Common myeloid progenitor, CD34-positive (primary cell): ENCODE data around the gene HOXC10.

Experiments used
- CTCF ChIA-PET: fragments of 350-600 bp; sonication (Branson Sonifier 250); formaldehyde crosslinking; loops from one replicate; lab custom pipeline; 2021; ENCODE audit warnings: antibody characterized with exemption; lab: Charles Lee
- POLR2A ChIA-PET: fragments of 350-600 bp; sonication (Branson Sonifier 250); formaldehyde crosslinking; loops from one replicate; lab custom pipeline; 2021; ENCODE audit warnings: antibody characterized with exemption; lab: Charles Lee
- DNase-seq, 3 donors: peaks; one replicate each; pipeline versions ENCODE4 v3.0.0 to v3.0.0-alpha.2; 2013
- H3K27ac ChIP-seq, 2 experiments: 1 replicate in 1 of 2; 2 replicates in 1 of 2; pipeline ENCODE4 v1.7.0; 2013; ENCODE audit warnings: inconsistent platforms in 2 of 2, low read length in 2 of 2, mild to moderate bottlenecking in 2 of 2, low read depth in 1 of 2, moderate library complexity in 1 of 2; ENCODE audit not compliant: severe bottlenecking in 2 of 2, insufficient read depth in 1 of 2, poor library complexity in 1 of 2
- H3K27me3 ChIP-seq, 5 experiments: replicated peaks in 2 of 5; 1 replicate in 3 of 5; 2 replicates in 2 of 5; pipeline versions ENCODE4 v1.6.1 to v1.7.0; 2013; ENCODE audit warnings: low read length in 4 of 5, mild to moderate bottlenecking in 2 of 5, moderate library complexity in 2 of 5, inconsistent platforms in 1 of 5; ENCODE audit not compliant: insufficient read depth in 5 of 5, control insufficient read depth in 4 of 5
- H3K36me3 ChIP-seq, 4 experiments: 1 replicate in 2 of 4; 2 replicates in 2 of 4; pipeline versions ENCODE4 v1.6.1 to v1.7.0; 2013; ENCODE audit warnings: low read length in 3 of 4, control low read depth in 1 of 4, mild to moderate bottlenecking in 1 of 4; ENCODE audit not compliant: control insufficient read depth in 4 of 4, insufficient read depth in 4 of 4
- H3K4me1 ChIP-seq, 4 experiments: 1 replicate in 3 of 4; 2 replicates in 1 of 4; pipeline versions ENCODE4 v1.6.1 to v1.7.1; 2013; ENCODE audit warnings: low read length in 3 of 4, mild to moderate bottlenecking in 3 of 4, control low read depth in 1 of 4, inconsistent platforms in 1 of 4, moderate library complexity in 1 of 4; ENCODE audit not compliant: control insufficient read depth in 4 of 4, insufficient read depth in 4 of 4; ENCODE audit errors: control extremely low read depth in 1 of 4
- H3K4me3 ChIP-seq, 7 experiments: 1 replicate in 4 of 7; 2 replicates in 3 of 7; pipeline versions ENCODE4 v1.5.1 to v1.7.0; 2013; ENCODE audit warnings: mild to moderate bottlenecking in 7 of 7, low read length in 6 of 7, moderate library complexity in 6 of 7, inconsistent platforms in 2 of 7, low read depth in 2 of 7, control low read depth in 1 of 7; ENCODE audit not compliant: insufficient read depth in 4 of 7, control insufficient read depth in 1 of 7; ENCODE audit errors: extremely low read depth in 1 of 7
- H3K9me3 ChIP-seq, 5 experiments: 1 replicate in 4 of 5; 2 replicates in 1 of 5; pipeline versions ENCODE4 v1.6.1 to v1.7.1; 2013; ENCODE audit warnings: low read length in 4 of 5, mild to moderate bottlenecking in 2 of 5, inconsistent platforms in 1 of 5, low read depth in 1 of 5, moderate library complexity in 1 of 5; ENCODE audit not compliant: control insufficient read depth in 4 of 5, insufficient read depth in 2 of 5; ENCODE audit errors: control extremely low read depth in 1 of 5
- WGBS: methylation state at CpG from one replicate; pipeline ENCODE4 v1.1.5; 2013; ENCODE audit not compliant: insufficient coverage; 5-methylcytosine and 5-hydroxymethylcytosine counted together

Gene HOXC10

GRCh38 chr12:53954694-53955035 is 30.3 kb upstream of the HOXC10 start, which contains the start of gene HOXC12:
Gene HOXC12 (plus strand): TSS chr12:53954903. CDS start chr12:53954930, 27 bp downstream.
- Histone ChIP-seq H3K27ac (no peak within 1 kb of the TSS), H3K4me3 (no peak within 1 kb of the TSS), H3K36me3 (no peaks in the 10 kb centered on the region), H3K9me3 (peaks cover 0 to 5% (median 0%) of the 10 kb centered on the region in 5 experiments), H3K4me1 (peaks cover 0 to 21% (median 18%) of the 10 kb centered on the region in 4 experiments), H3K27me3 (peaks cover 4 to 100% (median 77%) of the 10 kb centered on the region in 5 experiments)
- DNase-seq = no peak
- ChIA-PET CTCF (interaction anchor here (1.0 to 3.3 kb wide), 4 partner anchors 9 to 50 kb away, joined by 4 to 11 read pairs (median 8); no protein-coding TSS in a partner anchor), POLR2A (interaction anchor here (0.5 kb wide), 1 partner anchor 26 kb away, joined by 3 read pairs; no protein-coding TSS in a partner anchor)
- WGBS = 8% methylated on average over 13 of the region's 20 CpGs

GRCh38 chr12:53955036-53955775 is 29.7 kb upstream of the HOXC10 start:
- Histone ChIP-seq H3K9me3 (peaks cover 0 to 5% (median 0%) of the 10 kb centered on the region in 5 experiments), H3K27ac (no peak overlapping the region), H3K4me3 (no peak overlapping the region), H3K36me3 (no peaks in the 10 kb centered on the region), H3K27me3 (peaks cover 9 to 100% (median 81%) of the 10 kb centered on the region in 5 experiments), H3K4me1 (peaks cover 0 to 21% (median 18%) of the 10 kb centered on the region in 4 experiments)
- POLR2A ChIA-PET = interaction anchor here (0.5 kb wide), 1 partner anchor 25 kb away, joined by 3 read pairs; no protein-coding TSS in a partner anchor
- no peak for DNase-seq
- CTCF ChIA-PET = interaction anchor here (0.9 to 3.3 kb wide), 3 partner anchors 9 to 31 kb away, joined by 4 to 11 read pairs (median 6); partner anchors contain the start of gene HOXC10
- WGBS = 7% methylated on average over 71 of the region's 86 CpGs

GRCh38 chr12:53955776-53956250 is 29.1 kb upstream of the HOXC10 start:
- POLR2A ChIA-PET = no interaction called here
- peaks cover 10 to 100% (median 81%) of the 10 kb centered on the region in 5 experiments for H3K27me3 ChIP-seq
- peaks cover 0 to 5% (median 0%) of the 10 kb centered on the region in 5 experiments for H3K9me3 ChIP-seq
- peaks cover 0 to 22% (median 19%) of the 10 kb centered on the region in 4 experiments for H3K4me1 ChIP-seq
- CTCF ChIA-PET = interaction anchor here (0.8 to 3.3 kb wide), 7 partner anchors 10 to 203 kb away, joined by 3 to 11 read pairs (median 4); partner anchors contain the start of gene HOXC10
- H3K4me3 ChIP-seq = no peak overlapping the region
- H3K27ac ChIP-seq = no peak overlapping the region
- WGBS = 4% methylated on average over 5 of the region's 10 CpGs
- DNase-seq = no peak
- H3K36me3 ChIP-seq = no peaks in the 10 kb centered on the region

- Histone ChIP-seq H3K4me1 (peaks cover 0 to 25% (median 21%) of the 10 kb centered on the region in 4 experiments), H3K36me3 (no peaks in the 10 kb centered on the region), H3K9me3 (peaks cover 0 to 5% (median 0%) of the 10 kb centered on the region in 5 experiments), H3K4me3 (peak overlapping the region in 2 of 7 experiments; percentile 22 to 23), H3K27ac (no peak overlapping the region), H3K27me3 (peaks cover 10 to 100% (median 78%) of the 10 kb centered on the region in 5 experiments)
- POLR2A ChIA-PET = no interaction called here
- CTCF ChIA-PET = interaction anchor here (0.8 to 3.3 kb wide), 6 partner anchors 10 to 204 kb away, joined by 3 to 11 read pairs (median 4); partner anchors contain the start of gene HOXC10
- DNase-seq = peak; percentile 32 to 82 (median 74)
- WGBS = 7% methylated on average over 19 of the region's 25 CpGs
Measured at GRCh38 chr12:53956251-53956887, 28.6 kb upstream of the HOXC10 start.

- WGBS = 5% methylated on average over 10 of the region's 11 CpGs
- Histone ChIP-seq H3K4me3 (peak overlapping the region in 2 of 7 experiments; percentile 22 to 23), H3K4me1 (peaks cover 0 to 28% (median 19%) of the 10 kb centered on the region in 4 experiments), H3K27me3 (peaks cover 14 to 100% (median 79%) of the 10 kb centered on the region in 5 experiments), H3K9me3 (peaks cover 0 to 5% (median 0%) of the 10 kb centered on the region in 5 experiments), H3K36me3 (no peaks in the 10 kb centered on the region), H3K27ac (no peak overlapping the region)
- POLR2A ChIA-PET = no interaction called here
- no peak for DNase-seq
- CTCF ChIA-PET = interaction anchor here (0.8 to 3.3 kb wide), 6 partner anchors 11 to 204 kb away, joined by 3 to 11 read pairs (median 4); partner anchors contain the start of gene HOXC10
Measured at GRCh38 chr12:53956914-53957536, 27.9 kb upstream of the HOXC10 start.

- DNase-seq = no peak
- Histone ChIP-seq H3K9me3 (peaks cover 0 to 5% (median 0%) of the 10 kb centered on the region in 5 experiments), H3K27me3 (peaks cover 25 to 100% (median 78%) of the 10 kb centered on the region in 5 experiments), H3K4me1 (peaks cover 0 to 28% (median 19%) of the 10 kb centered on the region in 4 experiments), H3K27ac (no peak overlapping the region), H3K36me3 (no peaks in the 10 kb centered on the region), H3K4me3 (no peak overlapping the region)
- 10% methylated on average over 2 of the region's 3 CpGs for WGBS
- POLR2A ChIA-PET = no interaction called here
- CTCF ChIA-PET = interaction anchor here (0.9 kb wide), 1 partner anchor 11 kb away, joined by 3 read pairs; no protein-coding TSS in a partner anchor
Measured at GRCh38 chr12:53958128-53958527, 26.8 kb upstream of the HOXC10 start.
